RPMI7951 (cell line): ENCODE measurements around the gene MAPT. TPM values are rescaled to one million over a fixed set of nuclear protein-coding genes. Genes with fewer than 3 reads are reported as not detected.

Experiments
- DNase-seq: peaks from one replicate; pipeline ENCODE4 v3.0.0-alpha.2; 2012; ENCODE audit warnings: low read depth
- total RNA-seq: library from RNA; depleted of rRNA; stranded (reverse); fragments of >200 nt; shearing (Covaris generic); gene quantifications from 2 replicates; pipeline ENCODE4 v1.2.3, GENCODE V29; 2014; rRNA removed

MAPT gene
- total RNA-seq, 1 experiment from 2014 or later = 0.12 TPM

GRCh38 chr17:46049656-46050055, 155.3 kb downstream of the MAPT start:
- no peak for DNase-seq

DNA sequence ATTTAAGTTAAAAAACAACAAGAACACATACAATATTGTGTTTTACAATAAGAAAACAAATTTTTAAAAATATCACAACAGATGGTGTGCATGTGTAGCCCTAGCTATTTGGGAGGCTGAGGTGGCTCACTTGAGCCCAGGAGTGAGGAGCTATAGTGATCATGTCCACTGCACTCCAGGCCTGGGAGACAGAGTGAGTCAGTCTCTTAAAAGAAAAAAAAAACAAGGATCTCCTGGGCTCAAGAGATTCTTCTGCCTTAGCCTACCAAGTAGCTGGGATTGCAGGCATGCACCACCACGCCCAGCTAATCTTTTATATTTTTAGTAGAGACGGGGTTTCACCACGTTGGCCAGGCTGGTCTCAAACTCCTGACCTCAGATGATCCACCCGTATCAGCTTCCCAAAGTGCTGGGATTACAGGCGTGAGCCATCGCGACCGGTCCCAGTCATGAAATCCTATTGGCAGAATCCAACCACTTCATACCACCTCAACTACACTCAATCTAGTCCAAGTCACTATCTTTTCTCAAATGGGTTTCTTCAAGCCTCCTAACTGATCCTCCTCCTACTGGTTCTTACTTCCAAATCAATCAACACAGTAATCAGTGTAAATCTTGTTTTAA, 159.7 kb downstream of the MAPT start:
- DNase-seq = peak; percentile 42

DNA sequence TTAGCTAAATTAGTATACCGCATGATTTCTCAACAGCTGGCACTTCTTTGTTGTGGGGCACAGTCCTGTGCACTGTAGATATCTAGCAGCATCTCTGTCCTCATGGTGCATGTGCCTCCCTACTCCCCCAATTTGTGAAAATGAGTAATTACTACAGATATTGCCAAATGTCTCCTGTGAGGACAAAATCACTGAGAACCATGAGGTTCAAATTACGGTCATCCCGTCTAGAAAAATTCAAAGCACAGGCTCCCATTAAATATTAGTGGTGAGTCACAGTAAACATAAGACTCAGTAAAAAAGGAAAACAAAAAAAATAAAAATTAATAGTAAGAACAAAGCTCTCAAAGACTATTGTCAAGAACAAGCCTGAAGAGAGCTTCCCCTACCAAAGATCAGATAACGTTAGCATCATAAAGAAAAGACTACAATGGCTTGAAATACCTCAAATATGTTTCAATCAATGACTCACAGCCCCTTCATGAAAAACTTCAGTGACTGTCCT, 162.5 kb downstream of the MAPT start:
- peak; percentile 35 for DNase-seq

GRCh38 chr17:46057366-46057765, 163.0 kb downstream of the MAPT start:
- no peak for DNase-seq

GRCh38 chr17:46059486-46059885, 165.1 kb downstream of the MAPT start:
- DNase-seq = no peak

DNA sequence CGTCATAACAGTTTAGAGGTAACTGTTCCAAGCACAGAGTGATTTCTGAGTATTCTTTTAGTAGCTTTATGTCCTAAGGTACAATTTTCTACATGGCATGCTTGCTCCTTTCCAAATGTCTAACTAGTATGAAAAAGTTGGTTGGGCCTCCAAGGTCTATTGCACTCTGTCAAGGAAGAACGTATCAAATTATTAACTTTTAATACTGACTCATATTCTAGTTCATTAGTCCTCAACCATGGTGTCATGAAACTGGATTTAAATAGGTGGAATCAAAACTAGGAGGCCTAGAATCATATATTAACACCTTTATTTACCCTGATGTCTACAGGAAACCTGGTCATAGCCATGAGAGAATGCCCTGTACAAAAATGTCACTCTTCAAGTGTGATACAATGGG, 166.1 kb downstream of the MAPT start:
- no peak for DNase-seq

DNA sequence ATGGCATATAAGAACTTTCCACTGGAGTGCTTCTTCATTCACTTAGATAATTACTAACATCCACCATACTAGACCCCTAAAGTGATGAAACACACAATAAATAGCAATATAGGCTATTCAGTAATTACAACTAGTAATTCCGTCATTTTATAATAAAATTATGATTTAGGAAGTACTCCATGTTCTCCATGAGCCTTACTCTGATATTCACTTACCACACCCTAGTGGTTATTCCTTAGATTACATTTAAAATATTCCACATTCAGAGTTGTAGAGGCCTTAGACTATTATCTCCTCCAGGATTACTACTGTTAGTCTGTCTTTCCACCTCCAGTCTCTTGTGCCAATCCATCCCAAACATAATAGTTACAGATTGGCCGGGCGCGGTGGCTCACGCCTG, 167.1 kb downstream of the MAPT start:
- DNase-seq = no peak

GRCh38 chr17:46063241-46063640, 168.9 kb downstream of the MAPT start:
- peak; percentile 71 for DNase-seq

DNA sequence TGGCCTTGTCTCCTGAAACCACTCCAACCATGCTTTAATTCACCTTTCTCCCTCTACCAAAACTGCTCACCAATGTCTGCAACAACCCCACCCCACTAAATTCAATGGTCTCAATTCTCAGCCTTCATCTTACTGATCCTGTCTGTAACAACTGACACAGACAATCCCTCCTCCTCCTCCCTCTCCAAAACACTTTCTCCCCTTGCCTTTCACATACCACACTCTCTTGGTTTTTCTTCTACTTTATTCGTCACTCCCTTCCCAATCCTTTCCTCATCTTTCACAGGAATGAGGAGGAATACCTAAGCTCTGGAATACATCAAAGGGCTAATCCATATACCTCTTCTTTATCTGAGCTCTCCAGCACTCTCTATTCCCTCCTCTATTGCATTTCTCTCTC, 170.1 kb downstream of the MAPT start:
- DNase-seq = no peak

DNA sequence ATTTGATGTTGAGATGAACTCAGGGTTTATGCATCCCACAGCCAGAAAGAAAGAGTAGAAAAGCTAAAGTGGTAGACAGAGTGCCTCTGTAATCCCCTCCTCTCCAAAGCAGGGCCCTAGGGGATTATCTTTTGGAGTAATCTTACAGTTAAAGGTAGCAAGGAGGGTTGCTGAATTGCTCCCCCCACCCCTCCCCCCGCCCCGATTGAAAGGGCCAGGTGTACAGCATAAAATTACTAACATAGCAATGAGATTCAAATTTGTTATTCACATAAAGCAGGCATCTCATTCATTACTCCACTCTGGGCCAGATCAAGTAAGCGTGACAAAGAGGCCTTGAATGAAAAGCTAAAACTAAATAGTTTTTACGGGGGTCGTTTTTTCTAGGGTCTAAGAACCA, 177.4 kb downstream of the MAPT start:
- DNase-seq = no peak

DNA sequence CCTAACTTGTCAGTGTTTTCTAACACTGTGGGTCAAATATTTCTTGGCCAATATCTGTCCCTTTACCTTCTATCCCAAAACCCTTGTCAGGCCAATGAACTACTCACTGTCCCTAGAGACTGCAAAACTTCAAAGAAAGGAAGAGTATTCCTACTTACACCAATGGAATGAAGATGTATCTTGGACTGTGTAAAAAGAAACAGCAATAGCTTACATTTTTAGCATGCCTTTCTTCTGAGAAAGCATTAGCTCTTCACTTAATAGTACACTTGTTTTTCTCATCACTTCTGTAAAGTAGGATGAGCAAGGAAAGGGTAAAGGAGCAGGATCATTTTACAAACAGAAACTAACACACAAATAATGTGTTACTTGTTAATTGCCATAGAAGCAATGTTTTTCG, 178.6 kb downstream of the MAPT start:
- DNase-seq = peak; percentile 50

DNA sequence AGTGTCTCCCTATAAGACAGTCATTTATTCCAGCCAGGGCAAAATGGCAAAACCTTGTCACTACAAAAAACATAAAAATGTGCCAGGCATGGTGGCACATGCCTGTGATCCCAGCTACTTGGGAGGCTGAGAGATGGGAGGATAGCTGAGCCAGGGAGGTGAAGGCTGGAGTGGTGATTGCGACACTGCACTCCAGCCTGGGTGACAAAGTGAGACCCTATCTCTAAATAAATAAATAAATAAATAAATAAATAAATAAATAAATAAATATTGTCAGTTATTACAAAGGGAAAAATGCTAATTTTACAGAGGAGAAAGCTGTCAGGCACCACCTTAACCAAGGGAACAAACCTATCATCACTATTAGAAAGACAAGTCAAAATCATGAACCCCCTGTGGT, 180.2 kb downstream of the MAPT start:
- DNase-seq = no peak

Other genes with a start within 250 kb of the MAPT start
- not detected in 2 replicates for gene CRHR1, start 110.2 kb upstream of the MAPT start, total RNA-seq
- gene SPPL2C, start 49.7 kb upstream of the MAPT start, total RNA-seq = not detected in 2 replicates
- not detected in 2 replicates for gene STH, start 104.7 kb downstream of the MAPT start, total RNA-seq